HEK293 (cell line): ENCODE measurements around the gene FRMD4A.

Experiments used
- CTCF ChIP-seq: fragments of 450-650 bp; formaldehyde crosslinking; IDR thresholded peaks from 2 replicates; pipeline ENCODE4 v1.5.1; 2016; ENCODE audit warnings: missing biosample characterization, missing genetic modification characterization
- YY1 ChIP-seq: fragments of 450-650 bp; formaldehyde crosslinking; IDR thresholded peaks from 2 replicates; pipeline ENCODE4 v1.5.1; 2018; ENCODE audit warnings: missing biosample characterization, missing genetic modification characterization
- ZBTB49 ChIP-seq: fragments of 450-650 bp; formaldehyde crosslinking; IDR thresholded peaks from 2 replicates; pipeline ENCODE4 v1.5.1; 2016; ENCODE audit warnings: missing biosample characterization, missing genetic modification characterization, low read depth
- ZNF121 ChIP-seq: fragments of 450-650 bp; formaldehyde crosslinking; IDR thresholded peaks from 2 replicates; pipeline ENCODE4 v1.5.1; 2016; ENCODE audit warnings: missing biosample characterization, missing genetic modification characterization
- ZNF280D ChIP-seq: fragments of 450-650 bp; formaldehyde crosslinking; IDR thresholded peaks from 2 replicates; pipeline ENCODE4 v1.5.1; 2016; ENCODE audit warnings: missing biosample characterization, missing genetic modification characterization
- ZNF843 ChIP-seq: fragments of 450-650 bp; formaldehyde crosslinking; IDR thresholded peaks from 2 replicates; pipeline ENCODE4 v1.5.1; 2016; ENCODE audit warnings: missing biosample characterization, missing genetic modification characterization

GRCh38 chr10:13961097-13961496, 369.6 kb downstream of the FRMD4A start:
- no peak for TF ChIP-seq CTCF (tag by site-specific recombination)
- no peak for TF ChIP-seq YY1 (tag by site-specific recombination)
- TF ChIP-seq ZNF843 (tag by site-specific recombination) = no peak
- no peak for TF ChIP-seq ZNF280D (tag by site-specific recombination)
- no peak for TF ChIP-seq ZNF121 (tag by site-specific recombination)
- no peak for TF ChIP-seq ZBTB49 (tag by site-specific recombination)
